ENCODE data around the gene FAM170A. TPM values are rescaled to one million over a fixed set of nuclear protein-coding genes. Genes with fewer than 3 reads are reported as not detected.

Gene FAM170A
- total RNA-seq, 1 experiment from 2014 or later = not detected

DNA sequence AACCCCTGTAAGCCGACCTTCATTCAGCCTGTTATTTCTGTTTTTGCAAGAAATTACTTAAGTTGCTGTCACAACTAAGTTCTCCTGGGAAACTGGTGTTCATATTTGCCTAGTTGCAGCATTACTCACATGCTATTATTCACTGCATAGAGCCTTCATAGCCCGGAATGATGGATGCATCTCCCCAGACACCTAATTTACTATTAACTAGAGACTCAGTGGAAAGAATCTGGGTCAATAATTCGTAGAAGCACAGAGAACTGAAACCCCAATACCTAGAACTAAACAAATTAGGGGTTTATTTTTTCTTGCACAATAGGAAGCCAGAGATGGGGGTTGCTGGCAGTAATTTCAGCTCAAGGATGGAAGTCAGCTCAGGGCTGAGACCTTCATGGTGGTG is 45.7 kb upstream of the FAM170A start:
- CTCF ChIA-PET = no interaction called here
- TF ChIP-seq TCF7L2 (IDR thresholded peaks at IDR 0.05; ENCODE audit: low read depth, low read length) = no peak
- no peak for TF ChIP-seq SIN3A (IDR thresholded peaks at IDR 0.05; ENCODE audit: borderline replicate concordance, insufficient read depth, low read depth, low read length)
- no peak for TF ChIP-seq POLR2AphosphoS5 (IDR thresholded peaks at IDR 0.05; ENCODE audit: low read depth, low read length)
- TF ChIP-seq, protein P1, sequence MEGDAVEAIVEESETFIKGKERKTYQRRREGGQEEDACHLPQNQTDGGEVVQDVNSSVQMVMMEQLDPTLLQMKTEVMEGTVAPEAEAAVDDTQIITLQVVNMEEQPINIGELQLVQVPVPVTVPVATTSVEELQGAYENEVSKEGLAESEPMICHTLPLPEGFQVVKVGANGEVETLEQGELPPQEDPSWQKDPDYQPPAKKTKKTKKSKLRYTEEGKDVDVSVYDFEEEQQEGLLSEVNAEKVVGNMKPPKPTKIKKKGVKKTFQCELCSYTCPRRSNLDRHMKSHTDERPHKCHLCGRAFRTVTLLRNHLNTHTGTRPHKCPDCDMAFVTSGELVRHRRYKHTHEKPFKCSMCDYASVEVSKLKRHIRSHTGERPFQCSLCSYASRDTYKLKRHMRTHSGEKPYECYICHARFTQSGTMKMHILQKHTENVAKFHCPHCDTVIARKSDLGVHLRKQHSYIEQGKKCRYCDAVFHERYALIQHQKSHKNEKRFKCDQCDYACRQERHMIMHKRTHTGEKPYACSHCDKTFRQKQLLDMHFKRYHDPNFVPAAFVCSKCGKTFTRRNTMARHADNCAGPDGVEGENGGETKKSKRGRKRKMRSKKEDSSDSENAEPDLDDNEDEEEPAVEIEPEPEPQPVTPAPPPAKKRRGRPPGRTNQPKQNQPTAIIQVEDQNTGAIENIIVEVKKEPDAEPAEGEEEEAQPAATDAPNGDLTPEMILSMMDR (IDR thresholded peaks at IDR 0.05) = no peak
- TF ChIP-seq, protein P2, sequence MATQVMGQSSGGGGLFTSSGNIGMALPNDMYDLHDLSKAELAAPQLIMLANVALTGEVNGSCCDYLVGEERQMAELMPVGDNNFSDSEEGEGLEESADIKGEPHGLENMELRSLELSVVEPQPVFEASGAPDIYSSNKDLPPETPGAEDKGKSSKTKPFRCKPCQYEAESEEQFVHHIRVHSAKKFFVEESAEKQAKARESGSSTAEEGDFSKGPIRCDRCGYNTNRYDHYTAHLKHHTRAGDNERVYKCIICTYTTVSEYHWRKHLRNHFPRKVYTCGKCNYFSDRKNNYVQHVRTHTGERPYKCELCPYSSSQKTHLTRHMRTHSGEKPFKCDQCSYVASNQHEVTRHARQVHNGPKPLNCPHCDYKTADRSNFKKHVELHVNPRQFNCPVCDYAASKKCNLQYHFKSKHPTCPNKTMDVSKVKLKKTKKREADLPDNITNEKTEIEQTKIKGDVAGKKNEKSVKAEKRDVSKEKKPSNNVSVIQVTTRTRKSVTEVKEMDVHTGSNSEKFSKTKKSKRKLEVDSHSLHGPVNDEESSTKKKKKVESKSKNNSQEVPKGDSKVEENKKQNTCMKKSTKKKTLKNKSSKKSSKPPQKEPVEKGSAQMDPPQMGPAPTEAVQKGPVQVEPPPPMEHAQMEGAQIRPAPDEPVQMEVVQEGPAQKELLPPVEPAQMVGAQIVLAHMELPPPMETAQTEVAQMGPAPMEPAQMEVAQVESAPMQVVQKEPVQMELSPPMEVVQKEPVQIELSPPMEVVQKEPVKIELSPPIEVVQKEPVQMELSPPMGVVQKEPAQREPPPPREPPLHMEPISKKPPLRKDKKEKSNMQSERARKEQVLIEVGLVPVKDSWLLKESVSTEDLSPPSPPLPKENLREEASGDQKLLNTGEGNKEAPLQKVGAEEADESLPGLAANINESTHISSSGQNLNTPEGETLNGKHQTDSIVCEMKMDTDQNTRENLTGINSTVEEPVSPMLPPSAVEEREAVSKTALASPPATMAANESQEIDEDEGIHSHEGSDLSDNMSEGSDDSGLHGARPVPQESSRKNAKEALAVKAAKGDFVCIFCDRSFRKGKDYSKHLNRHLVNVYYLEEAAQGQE (IDR thresholded peaks at IDR 0.05; ENCODE audit: insufficient read depth in 1 of 2, low read depth in 2 of 2, low read length in 1 of 2) = no peak
- Histone ChIP-seq H3K4me1 (ENCODE audit: control insufficient read depth, insufficient read depth, low read length) (no peaks in the 10 kb centered on the region), H3K9me3 (ENCODE audit: control insufficient read depth, insufficient read depth, low read depth, low read length) (no peaks in the 10 kb centered on the region), H3K4me3 (ENCODE audit: low read depth in 2 of 2, low read length in 2 of 2) (no peak overlapping the region), H3K36me3 (ENCODE audit: control insufficient read depth, insufficient read depth, low read length) (no peaks in the 10 kb centered on the region), H3K27ac (ENCODE audit: low read length) (no peak overlapping the region), H3K27me3 (ENCODE audit: control insufficient read depth, insufficient read depth, low read length) (no peaks in the 10 kb centered on the region; the same call in 1 of the 2 replicates)
- POLR2A ChIA-PET = no interaction called here
- in situ Hi-C loops (cut with HindIII; ENCODE audit: low pct_unique_long_range_greater_than_20kb, low sequenced_read_pairs) (no loop called here), intact Hi-C loops (cut with micrococcal nuclease; ENCODE audit: unreplicated experiment) (no loop called here)
- DNase-seq (ENCODE audit: low read depth, low spot score) (no peak), ATAC-seq (no peak)
- BruUV-seq (replicated peaks) = no TSS peak

DNA sequence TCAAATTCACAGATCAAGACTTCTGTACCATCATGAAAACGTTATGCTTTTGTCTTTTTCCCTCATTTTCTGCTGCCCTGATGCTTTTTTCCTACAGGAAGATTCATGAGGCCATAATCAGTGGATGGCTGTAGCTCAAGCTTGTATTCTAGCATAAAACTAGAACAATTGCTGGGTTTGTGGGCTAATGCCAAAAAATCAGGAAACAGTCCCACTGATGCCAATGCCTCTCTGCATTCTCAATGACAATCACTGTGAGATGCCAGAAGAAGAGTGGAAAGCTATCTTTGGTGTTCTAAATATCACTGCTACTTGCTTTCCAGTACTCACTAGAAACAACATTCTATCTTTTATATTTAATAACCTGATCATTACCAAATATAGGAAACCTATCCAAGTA is 33.3 kb upstream of the FAM170A start:
- H3K36me3 ChIP-seq (ENCODE audit: control insufficient read depth, insufficient read depth, low read length) = no peaks in the 10 kb centered on the region
- H3K4me1 ChIP-seq (ENCODE audit: control insufficient read depth, insufficient read depth, low read length) = no peaks in the 10 kb centered on the region
- ATAC-seq = no peak
- H3K27ac ChIP-seq (ENCODE audit: low read length) = no peak overlapping the region
- BruUV-seq (replicated peaks) = no TSS peak
- no peak for DNase-seq (ENCODE audit: low read depth, low spot score)
- in situ Hi-C loops (cut with HindIII; ENCODE audit: low pct_unique_long_range_greater_than_20kb, low sequenced_read_pairs) = no loop called here
- H3K9me3 ChIP-seq (ENCODE audit: control insufficient read depth, insufficient read depth, low read depth, low read length) = no peaks in the 10 kb centered on the region
- no peak overlapping the region for H3K4me3 ChIP-seq (ENCODE audit: low read depth in 2 of 2, low read length in 2 of 2)
- no peak for TF ChIP-seq TCF7L2 (IDR thresholded peaks at IDR 0.05; ENCODE audit: low read depth, low read length)
- TF ChIP-seq, protein P1 (IDR thresholded peaks at IDR 0.05) = no peak
- TF ChIP-seq, protein P2 (IDR thresholded peaks at IDR 0.05; ENCODE audit: insufficient read depth in 1 of 2, low read depth in 2 of 2, low read length in 1 of 2) = no peak
- no peak for TF ChIP-seq SIN3A (IDR thresholded peaks at IDR 0.05; ENCODE audit: borderline replicate concordance, insufficient read depth, low read depth, low read length)
- no peak for TF ChIP-seq POLR2AphosphoS5 (IDR thresholded peaks at IDR 0.05; ENCODE audit: low read depth, low read length)
- H3K27me3 ChIP-seq (ENCODE audit: control insufficient read depth, insufficient read depth, low read length) = no peaks in the 10 kb centered on the region
- POLR2A ChIA-PET = no interaction called here
- intact Hi-C loops (cut with micrococcal nuclease; ENCODE audit: unreplicated experiment) = no loop called here
- CTCF ChIA-PET = no interaction called here

Data from Panc1 (cell line).